Epidermal melanocyte (primary cell): Measurements from ENCODE around the gene RXYLT1.
"Not testable (repeated sequence)": the region's sequence is repeated elsewhere in the genome, so short reads cannot be mapped to it uniquely, and the experiment has no call there.

Experiments
- DNase-seq: peaks from one replicate; pipeline ENCODE4 v3.0.0; 2011; ENCODE audit warnings: low spot score; ENCODE audit not compliant: insufficient read length

Gene RXYLT1

DNA sequence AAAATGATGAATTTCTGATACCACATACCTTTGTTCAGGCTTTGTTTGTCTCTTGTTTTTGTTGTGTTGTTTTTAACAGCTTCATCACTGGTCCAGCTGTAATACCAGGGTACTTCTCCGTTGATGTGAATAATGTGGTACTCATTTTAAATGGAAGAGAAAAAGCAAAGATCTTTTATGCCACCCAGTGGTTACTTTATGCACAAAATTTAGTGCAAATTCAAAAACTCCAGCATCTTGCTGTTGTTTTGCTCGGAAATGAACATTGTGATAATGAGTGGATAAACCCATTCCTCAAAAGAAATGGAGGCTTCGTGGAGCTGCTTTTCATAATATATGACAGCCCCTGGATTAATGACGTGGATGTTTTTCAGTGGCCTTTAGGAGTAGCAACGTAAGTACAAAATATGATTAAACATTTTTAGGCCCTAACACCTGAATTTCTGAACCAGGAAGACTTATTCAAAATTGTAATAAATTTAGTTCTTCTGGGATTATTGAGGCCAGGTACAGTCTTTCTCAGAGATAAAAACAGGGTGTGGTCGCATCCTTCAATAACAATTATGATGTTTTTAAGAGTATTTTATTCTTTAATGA is 22.4 kb downstream of the RXYLT1 start:
- no peak for DNase-seq

- DNase-seq = no peak
These were observed 25.0 kb downstream of the RXYLT1 start for GRCh38 chr12:63804746-63805145.

DNA sequence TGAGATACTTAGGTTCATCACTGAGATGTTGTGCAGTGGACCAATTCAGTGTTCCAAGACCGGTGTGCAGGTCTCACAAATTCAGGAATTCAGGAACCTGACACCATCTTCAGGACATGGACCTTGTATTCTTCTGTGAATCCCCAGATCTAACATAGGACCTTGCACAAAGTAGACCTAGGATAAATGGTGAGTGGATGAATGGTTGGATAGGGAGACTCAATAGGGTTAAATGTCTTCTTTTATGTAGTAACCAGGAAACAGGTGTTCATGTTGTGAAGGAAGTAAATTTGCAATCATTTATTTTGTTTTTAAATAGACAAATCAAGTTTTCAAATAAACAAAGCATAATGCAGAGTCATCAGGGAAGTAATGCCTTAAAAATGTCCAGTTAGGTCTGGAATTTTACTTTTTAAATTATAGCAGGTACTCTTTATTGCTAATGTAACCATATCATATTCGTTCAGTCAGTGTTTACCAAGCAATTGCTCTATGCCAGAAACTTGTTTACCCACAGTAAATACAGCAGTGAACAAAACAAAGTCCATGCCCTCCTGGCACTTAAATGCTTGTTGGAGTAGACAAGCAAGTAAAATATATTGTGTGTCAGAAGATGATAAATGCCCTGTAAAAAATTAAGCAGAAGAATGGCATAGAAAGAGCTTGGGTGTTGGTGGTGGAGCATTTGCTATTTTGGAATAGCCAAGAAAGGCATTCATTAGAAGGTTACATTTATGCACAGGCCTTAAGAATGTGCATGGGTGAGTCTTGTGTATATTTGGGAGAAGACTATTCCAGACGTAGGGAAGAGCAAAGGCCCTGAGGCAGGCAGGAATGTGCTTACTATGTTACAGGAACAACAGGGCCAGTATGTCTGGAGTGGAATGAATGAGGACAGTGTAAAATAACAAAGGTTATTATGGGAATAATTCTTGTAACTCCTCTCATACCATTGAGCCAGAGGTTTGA is 26.3 kb downstream of the RXYLT1 start:
- DNase-seq = no peak

GRCh38 chr12:63808631-63809030 is 28.9 kb downstream of the RXYLT1 start:
- no peak for DNase-seq

DNA sequence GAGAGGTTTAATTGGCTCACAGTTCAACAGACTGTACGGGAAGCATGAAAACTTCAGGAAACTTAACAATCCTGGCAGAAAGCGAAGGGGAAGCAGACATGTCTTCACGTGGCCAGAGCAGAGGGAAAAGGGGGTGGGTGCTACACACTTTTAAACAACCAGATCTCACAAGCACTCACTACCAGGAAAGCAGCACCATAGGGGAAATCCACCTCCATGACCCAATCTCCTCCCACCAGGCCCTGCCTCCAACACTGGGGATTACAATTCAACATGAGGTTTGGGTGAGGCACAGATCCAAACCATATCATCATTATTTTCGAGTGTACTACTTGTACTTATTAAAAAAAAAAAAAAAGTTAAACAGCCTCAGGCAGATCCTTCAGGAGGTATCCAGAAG is 29.9 kb downstream of the RXYLT1 start:
- DNase-seq = no peak

- no peak for DNase-seq
These were observed 31.6 kb downstream of the RXYLT1 start for GRCh38 chr12:63811334-63811733.

DNA sequence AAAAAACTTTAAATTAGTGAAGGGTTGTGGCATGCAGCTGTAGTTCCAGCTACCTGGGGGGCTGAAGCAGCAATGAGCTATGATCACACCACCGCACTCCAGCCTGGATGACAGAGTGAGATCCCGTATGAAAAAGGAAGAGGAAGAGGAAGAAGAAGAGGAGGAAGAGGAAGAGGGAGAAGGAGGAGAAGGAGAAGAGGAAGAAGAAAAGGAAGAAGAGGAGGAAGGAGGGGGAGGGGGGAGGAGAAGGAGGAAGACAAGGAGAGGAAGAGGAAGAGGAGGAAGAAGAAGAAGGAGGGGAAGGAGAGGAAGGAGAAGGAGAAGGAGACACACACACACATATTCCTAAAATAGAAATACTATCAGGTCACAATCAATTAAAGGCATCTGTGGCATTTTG is 32.0 kb downstream of the RXYLT1 start:
- DNase-seq = no peak

GRCh38 chr12:63814146-63814772 is 34.5 kb downstream of the RXYLT1 start:
- no peak for DNase-seq

DNA sequence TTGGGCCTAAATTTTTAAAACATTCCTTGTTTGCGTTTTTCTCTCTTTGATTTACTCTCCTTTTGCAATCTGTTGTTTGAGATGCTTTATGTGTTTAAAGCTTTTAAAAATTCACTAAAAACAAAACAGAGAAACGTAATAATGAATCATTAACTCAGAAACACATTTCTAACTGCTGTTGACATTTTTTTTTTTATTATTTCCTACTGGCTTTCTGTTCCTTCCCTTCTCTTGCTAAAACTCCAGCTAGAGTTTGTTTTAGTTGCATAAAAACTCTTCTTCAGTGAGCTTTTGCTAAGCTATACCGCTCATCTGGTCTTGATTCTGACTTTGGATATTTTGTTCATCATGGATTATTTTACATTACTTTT is 35.8 kb downstream of the RXYLT1 start:
- no peak for DNase-seq

DNA sequence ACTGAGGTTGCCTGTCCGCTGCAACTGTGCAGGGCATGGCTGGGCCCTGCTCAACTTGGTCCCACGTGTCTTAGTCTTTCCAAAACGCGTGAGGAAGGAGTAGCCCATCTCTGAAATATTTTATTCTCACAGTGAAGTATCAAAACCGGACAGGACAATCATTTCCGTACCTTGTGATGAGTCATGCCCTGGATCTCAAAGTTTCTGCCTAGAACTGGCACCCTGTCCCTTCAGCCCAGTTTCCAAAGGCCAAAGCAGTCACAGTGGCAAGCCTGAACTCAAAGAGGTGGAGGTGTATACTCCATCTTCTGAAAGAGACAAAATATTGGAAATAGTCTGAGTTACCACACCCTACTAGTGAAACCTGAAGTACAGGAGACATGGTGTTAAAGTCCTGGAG is 36.3 kb downstream of the RXYLT1 start:
- no peak for DNase-seq

DNA sequence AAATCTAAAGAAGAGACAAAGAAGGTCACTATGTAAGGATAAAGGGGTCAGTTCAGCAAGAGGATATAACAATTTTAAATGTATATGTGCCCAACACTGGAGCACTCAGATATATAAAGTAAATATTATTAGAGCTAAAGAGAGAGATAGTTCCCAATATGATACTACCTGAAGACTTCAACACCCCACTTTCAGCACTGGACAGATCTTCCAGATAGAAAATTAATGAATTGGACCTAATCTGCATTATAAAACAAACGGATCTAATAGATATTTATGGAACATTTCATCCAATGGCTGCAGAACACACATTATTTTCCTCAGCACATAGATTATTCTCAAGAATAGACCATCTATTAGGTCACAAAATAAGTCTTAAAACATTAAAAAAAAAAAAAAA is 40.7 kb downstream of the RXYLT1 start:
- DNase-seq = no peak

DNA sequence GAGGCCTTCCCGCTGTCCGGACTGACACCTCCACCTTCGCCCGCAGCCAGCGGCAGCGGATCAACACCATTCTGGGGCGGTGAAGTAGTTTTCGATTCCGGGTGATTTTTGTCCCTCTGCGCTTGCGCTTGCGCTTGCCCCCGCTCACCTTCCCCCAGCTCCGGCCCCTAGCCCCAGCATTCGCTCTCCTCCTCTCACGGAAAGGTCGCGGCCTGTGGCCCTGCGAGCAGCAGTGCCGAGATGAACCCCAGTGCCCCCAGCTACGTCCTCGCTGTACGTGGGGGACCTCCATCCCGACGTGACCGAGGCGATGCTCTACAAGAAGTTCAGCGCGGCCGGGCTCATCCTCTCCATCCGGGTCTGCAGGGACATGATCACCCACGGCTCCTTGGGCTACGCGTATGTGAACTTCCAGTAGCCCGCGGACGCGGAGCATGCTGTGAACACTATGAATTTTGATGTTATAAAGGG is 42.1 kb downstream of the RXYLT1 start:
- DNase-seq = no peak

DNA sequence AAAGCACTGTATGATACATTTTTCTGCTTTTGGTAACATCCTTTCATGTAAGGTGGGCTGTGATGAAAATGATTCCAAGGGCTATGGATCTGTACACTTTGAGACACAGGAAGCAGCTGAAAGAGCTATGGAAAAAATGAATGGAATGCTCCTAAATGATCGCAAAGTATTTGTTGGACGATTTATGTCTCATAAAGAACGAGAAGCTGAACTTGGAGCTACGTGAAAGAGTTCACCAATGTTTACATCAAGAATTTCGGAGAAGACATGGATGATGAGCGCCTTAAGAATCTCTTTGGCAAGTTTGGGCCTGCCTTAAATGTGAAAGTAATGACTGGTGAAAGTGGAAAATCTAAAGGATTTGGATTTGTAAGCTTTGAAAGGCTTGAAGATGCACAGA is 42.6 kb downstream of the RXYLT1 start:
- no peak for DNase-seq

DNA sequence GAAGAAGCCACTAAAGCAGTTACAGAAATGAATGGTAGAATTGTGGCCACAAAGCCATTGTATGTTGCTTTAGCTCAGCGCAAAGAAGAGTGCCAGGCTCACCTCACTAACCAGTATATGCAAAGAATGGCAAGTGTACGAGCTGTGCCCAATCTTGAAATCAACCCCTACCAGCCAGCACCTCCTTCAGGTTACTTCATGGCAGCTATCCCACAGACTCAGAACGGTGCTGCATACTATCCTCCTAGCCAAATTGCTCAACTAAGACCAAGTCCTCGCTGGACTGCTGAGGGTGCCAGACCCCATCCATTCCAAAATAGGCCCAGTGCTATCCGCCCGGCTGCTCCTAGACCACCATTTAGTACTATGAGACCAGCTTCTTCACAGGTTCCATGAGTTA is 43.3 kb downstream of the RXYLT1 start:
- no peak for DNase-seq

DNA sequence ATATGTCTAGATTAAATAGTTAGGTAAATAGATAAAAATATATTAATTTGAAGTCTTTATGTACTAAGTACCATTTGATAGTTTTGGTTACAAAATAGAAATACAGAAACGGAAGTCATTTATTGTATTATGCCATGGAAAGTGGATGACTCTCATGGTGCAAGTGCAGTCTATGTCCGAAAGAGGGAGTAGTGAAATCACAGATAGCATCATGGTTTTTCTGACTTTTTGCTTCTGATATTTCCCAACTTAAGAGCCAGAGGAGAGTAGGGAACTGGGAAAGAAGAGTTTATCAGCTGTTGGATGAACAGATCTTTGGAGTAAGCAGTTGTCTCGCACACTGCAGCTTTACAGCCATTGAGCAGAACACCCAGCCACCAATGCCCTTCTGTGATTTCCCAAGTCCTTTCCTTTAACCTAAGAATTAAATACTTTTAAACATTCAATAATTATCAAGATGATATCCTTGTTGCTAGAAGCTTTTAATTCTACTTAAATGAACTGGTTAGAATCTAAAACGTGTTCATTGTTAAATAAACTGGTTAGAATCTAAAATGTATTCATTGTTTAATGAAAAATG is 46.4 kb downstream of the RXYLT1 start:
- peak; percentile 69 for DNase-seq

DNA sequence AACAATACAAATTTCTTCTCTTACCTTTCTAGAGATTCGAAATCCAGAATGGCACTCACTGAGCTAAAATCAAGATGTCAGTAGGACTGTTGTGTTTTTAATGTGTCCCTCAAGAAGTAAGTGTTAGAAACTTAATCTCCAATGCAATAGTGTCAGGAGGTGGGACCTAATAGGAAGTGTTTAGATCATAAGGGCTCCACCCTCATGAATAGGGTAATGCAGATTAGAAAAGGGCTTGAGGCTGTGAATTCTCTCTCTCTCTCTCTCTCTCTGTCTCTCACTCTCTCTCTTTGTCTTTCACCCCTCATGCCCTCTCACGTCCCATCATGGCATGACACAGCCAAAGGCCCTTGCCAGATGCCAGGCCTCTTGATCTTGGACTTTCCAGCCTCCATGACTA is 49.2 kb downstream of the RXYLT1 start:
- no peak for DNase-seq

- DNase-seq = no peak
These were observed 56.3 kb downstream of the RXYLT1 start for GRCh38 chr12:63836046-63836445.

- DNase-seq = no peak
These were observed 57.2 kb downstream of the RXYLT1 start for GRCh38 chr12:63836936-63837335.

- DNase-seq = no peak
These were observed 58.7 kb downstream of the RXYLT1 start for GRCh38 chr12:63838411-63838810.

GRCh38 chr12:63841011-63841410 is 61.3 kb downstream of the RXYLT1 start:
- no peak for DNase-seq

GRCh38 chr12:63841571-63841970 is 61.9 kb downstream of the RXYLT1 start:
- no peak for DNase-seq

GRCh38 chr12:63842750-63843149 is 63.0 kb downstream of the RXYLT1 start:
- not testable (repeated sequence) for DNase-seq
